ENCODE measurements around the gene NMU. TPM values are rescaled to one million over a fixed set of nuclear protein-coding genes. Genes with fewer than 3 reads are reported as not detected.
"Not testable (repeated sequence)": the region's sequence is repeated elsewhere in the genome, so short reads cannot be mapped to it uniquely, and the experiment has no call there.

Gene NMU
- total and polyA plus RNA-seq, 4 donors: 1.1 to 2.6 (median 1.6) TPM

GRCh38 chr4:55598641-55599040 lies 37.5 kb downstream of the NMU start:
- no peak overlapping the region for H3K9ac ChIP-seq (ENCODE audit: insufficient read depth in 1 of 2, low read length in 2 of 2)
- H3K36me3 ChIP-seq (ENCODE audit: control insufficient read depth in 4 of 4, insufficient read depth in 4 of 4, low read length in 4 of 4): no peaks in the 10 kb centered on the region
- no peaks in the 10 kb centered on the region for H3K9me3 ChIP-seq (ENCODE audit: control insufficient read depth in 4 of 4, insufficient read depth in 3 of 4, low read length in 3 of 4)
- DNase-seq (no peak), ATAC-seq (ENCODE audit: insufficient read depth, low FRiP score) (no peak)
- no peaks in the 10 kb centered on the region for H3K27me3 ChIP-seq (ENCODE audit: control insufficient read depth in 3 of 3, insufficient read depth in 3 of 3, low read length in 2 of 3)
- H3K27ac ChIP-seq (ENCODE audit: low read depth in 1 of 2, low read length in 1 of 2): no peak overlapping the region
- 91 to 95% methylated on average over 2 of the region's 2 CpGs for WGBS, 2 donors
- H3K4me3 ChIP-seq: no peak overlapping the region
- H3K4me1 ChIP-seq (ENCODE audit: control insufficient read depth in 5 of 5, insufficient read depth in 5 of 5, low read length in 5 of 5): no peaks in the 10 kb centered on the region
- TF ChIP-seq CTCF (IDR thresholded peaks at IDR 0.05; ENCODE audit: control extremely low read depth, extremely low read depth): no peak

- H3K27ac ChIP-seq (ENCODE audit: low read depth in 1 of 2, low read length in 1 of 2): no peak within 1 kb of the TSS
- WGBS, 2 donors: 95 to 96% methylated on average over 24 of the region's 24 CpGs
- ATAC-seq (ENCODE audit: insufficient read depth, low FRiP score): no peak
- no peaks in the 10 kb centered on the region for H3K36me3 ChIP-seq (ENCODE audit: control insufficient read depth in 4 of 4, insufficient read depth in 4 of 4, low read length in 4 of 4)
- no peaks in the 10 kb centered on the region for H3K27me3 ChIP-seq (ENCODE audit: control insufficient read depth in 3 of 3, insufficient read depth in 3 of 3, low read length in 2 of 3)
- H3K4me1 ChIP-seq (ENCODE audit: control insufficient read depth in 5 of 5, insufficient read depth in 5 of 5, low read length in 5 of 5): no peaks in the 10 kb centered on the region
- no peak within 1 kb of the TSS for H3K9ac ChIP-seq (ENCODE audit: insufficient read depth in 1 of 2, low read length in 2 of 2)
- DNase-seq: no peak
- no peak within 1 kb of the TSS for H3K4me3 ChIP-seq
- H3K9me3 ChIP-seq (ENCODE audit: control insufficient read depth in 4 of 4, insufficient read depth in 3 of 4, low read length in 3 of 4): peaks cover 0 to 8% (median under 1%) of the 10 kb centered on the region in 4 donors
- TF ChIP-seq CTCF (IDR thresholded peaks at IDR 0.05; ENCODE audit: control extremely low read depth, extremely low read depth): no peak
Observed at GRCh38 chr4:55592014-55592413, 44.1 kb downstream of the NMU start, which contains the start of gene PDCL2. Gene PDCL2 (minus strand): TSS chr4:55592245. CDS start chr4:55592109, 136 bp downstream.

- WGBS, 2 donors: 66 to 74% methylated on average over 2 of the region's 2 CpGs
- H3K36me3 ChIP-seq (ENCODE audit: control insufficient read depth in 4 of 4, insufficient read depth in 4 of 4, low read length in 4 of 4): no peaks in the 10 kb centered on the region
Observed at GRCh38 chr4:55588160-55588559, 47.9 kb downstream of the NMU start.

GRCh38 chr4:55582773-55583172 lies 53.3 kb downstream of the NMU start:
- H3K27ac ChIP-seq (ENCODE audit: low read depth in 1 of 2, low read length in 1 of 2); H3K9ac ChIP-seq (ENCODE audit: insufficient read depth in 1 of 2, low read length in 2 of 2); H3K36me3 ChIP-seq (ENCODE audit: control insufficient read depth in 4 of 4, insufficient read depth in 4 of 4, low read length in 4 of 4); DNase-seq; H3K9me3 ChIP-seq (ENCODE audit: control insufficient read depth in 4 of 4, insufficient read depth in 3 of 4, low read length in 3 of 4); H3K4me1 ChIP-seq (ENCODE audit: control insufficient read depth in 5 of 5, insufficient read depth in 5 of 5, low read length in 5 of 5); H3K4me3 ChIP-seq; ATAC-seq (ENCODE audit: insufficient read depth, low FRiP score); H3K27me3 ChIP-seq (ENCODE audit: control insufficient read depth in 3 of 3, insufficient read depth in 3 of 3, low read length in 2 of 3): not testable (repeated sequence)
- WGBS, 2 donors: 90% methylated on average over 2 of the region's 2 CpGs; no CpG with 5 or more reads in 1 of the 2 donors

More at GRCh38 chr4:55588160-55588559, 47.9 kb downstream of the NMU start:
- DNase-seq (no peak), ATAC-seq (ENCODE audit: insufficient read depth, low FRiP score) (no peak)
- no peak overlapping the region for H3K27ac ChIP-seq (ENCODE audit: low read depth in 1 of 2, low read length in 1 of 2)
- H3K4me1 ChIP-seq (ENCODE audit: control insufficient read depth in 5 of 5, insufficient read depth in 5 of 5, low read length in 5 of 5): no peaks in the 10 kb centered on the region
- no peak for TF ChIP-seq CTCF (IDR thresholded peaks at IDR 0.05; ENCODE audit: control extremely low read depth, extremely low read depth)
- H3K27me3 ChIP-seq (ENCODE audit: control insufficient read depth in 3 of 3, insufficient read depth in 3 of 3, low read length in 2 of 3): no peaks in the 10 kb centered on the region
- no peak overlapping the region for H3K4me3 ChIP-seq
- no peak overlapping the region for H3K9ac ChIP-seq (ENCODE audit: insufficient read depth in 1 of 2, low read length in 2 of 2)
- peaks cover 0 to 8% (median under 1%) of the 10 kb centered on the region in 4 donors for H3K9me3 ChIP-seq (ENCODE audit: control insufficient read depth in 4 of 4, insufficient read depth in 3 of 4, low read length in 3 of 4)
